ENCODE measurements around the gene PRSS37. TPM values are rescaled to one million over a fixed set of nuclear protein-coding genes. Genes with fewer than 3 reads are reported as not detected.

PRSS37 gene
- total and polyA plus RNA-seq, 2 of the 8 experiments (the other 6 are each of a cell fraction or from before 2014, with no cell fraction given) = not detected

DNA sequence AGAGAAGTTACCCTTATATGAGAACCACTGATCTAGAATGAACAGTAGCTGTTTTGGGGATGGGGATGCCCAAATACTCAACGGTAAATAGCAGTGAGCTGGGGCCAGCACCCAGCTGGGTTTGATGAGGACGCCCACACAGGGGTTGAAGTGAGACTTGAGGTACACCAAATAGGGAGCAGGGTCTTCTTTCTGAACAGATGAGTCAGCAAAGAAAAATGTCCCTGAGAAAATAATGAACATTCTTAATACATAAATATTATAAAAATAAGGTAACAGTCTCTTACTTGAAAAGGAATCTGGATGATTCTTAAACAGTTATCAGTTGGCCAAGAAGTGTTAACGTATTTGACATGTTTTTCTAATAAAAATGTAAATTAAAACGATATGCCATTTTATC lies 2.0 kb downstream of the PRSS37 start (continued):
- TF ChIP-seq CBX8 (IDR thresholded peaks at IDR 0.05; ENCODE audit: borderline replicate concordance, low read depth, low read length) (no peak), SRF (IDR thresholded peaks at IDR 0.05; ENCODE audit: low read depth, low read length) (no peak), EP300 (IDR thresholded peaks at IDR 0.05; ENCODE audit: borderline replicate concordance in 1 of 2, low read depth in 2 of 2, low read length in 2 of 2) (no peak), KDM1A (IDR thresholded peaks at IDR 0.05; ENCODE audit: borderline replicate concordance, low read length) (no peak)
